ENCODE measurements around the gene BTG4. TPM values are rescaled to one million over a fixed set of nuclear protein-coding genes. Genes with fewer than 3 reads are reported as not detected.

The BTG4 gene
- total RNA-seq, 1 experiment from 2014 or later = not detected

DNA sequence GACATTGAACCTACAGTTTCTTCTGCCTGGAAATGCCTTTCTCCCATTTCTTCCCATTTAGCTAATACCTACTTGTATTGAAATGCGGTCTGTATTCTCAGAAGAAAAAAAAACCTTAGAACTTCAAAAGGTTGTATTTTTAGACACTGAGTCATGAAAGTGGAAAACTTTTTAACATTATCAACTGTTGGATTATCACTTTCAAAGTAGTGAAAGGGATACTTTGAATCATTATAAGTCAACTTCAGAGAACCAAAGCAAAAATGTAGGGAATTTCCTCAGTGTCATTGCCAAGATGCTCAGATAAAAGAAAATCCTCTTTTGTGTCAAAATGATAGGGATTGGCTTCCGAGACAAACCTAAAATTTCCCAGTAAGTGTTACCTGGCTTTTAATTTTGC, 8.9 kb upstream of the BTG4 start:
- DNase-seq = no peak
- H3K36me3 ChIP-seq = no peaks in the 10 kb centered on the region
- no peaks in the 10 kb centered on the region for H3K27me3 ChIP-seq
- no peaks in the 10 kb centered on the region for H3K9me3 ChIP-seq
- no peak overlapping the region for H3K4me3 ChIP-seq

DNA sequence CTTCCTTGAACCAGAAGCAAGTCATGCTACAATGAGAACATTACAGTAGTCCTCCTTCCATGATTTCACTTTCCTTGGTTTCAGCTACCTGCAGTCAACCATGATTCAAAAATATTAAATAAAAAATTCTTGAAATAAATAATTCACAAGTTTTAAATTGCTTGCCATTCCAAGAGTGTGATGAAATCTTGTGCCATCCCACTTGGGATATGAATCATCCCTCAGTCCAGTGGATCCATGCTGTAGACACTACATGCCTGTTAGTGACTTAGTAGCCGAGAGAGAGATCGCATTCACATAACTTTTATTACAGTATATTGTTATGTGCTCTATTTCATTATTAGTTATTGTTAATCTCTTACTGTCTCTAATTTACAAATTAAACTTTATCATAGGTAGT, 8.4 kb upstream of the BTG4 start:
- Histone ChIP-seq H3K9me3 (no peaks in the 10 kb centered on the region), H3K36me3 (no peaks in the 10 kb centered on the region), H3K4me3 (no peak overlapping the region), H3K27me3 (no peaks in the 10 kb centered on the region)
- DNase-seq = no peak

DNA sequence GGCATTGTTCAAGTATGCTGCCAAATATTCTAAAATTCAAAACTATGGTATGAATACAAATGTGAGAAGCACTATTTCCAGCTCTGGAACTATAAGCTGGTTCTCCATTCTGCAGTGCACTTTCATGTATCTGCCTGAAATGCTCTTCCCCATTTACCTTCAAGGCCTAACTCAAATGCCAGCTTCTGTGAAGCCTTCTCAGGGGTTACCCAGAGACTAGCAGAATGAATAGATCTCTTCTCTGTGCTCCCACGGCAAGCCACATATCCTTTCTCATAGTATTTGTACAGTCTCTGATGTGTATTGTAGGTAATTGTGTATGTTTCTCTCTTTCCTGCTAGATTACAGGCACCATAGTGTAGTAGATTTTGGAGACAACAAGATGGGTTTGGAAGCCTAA, 6.5 kb upstream of the BTG4 start:
- H3K36me3 ChIP-seq = no peaks in the 10 kb centered on the region
- no peaks in the 10 kb centered on the region for H3K9me3 ChIP-seq
- H3K4me3 ChIP-seq = no peak overlapping the region
- DNase-seq = no peak
- no peaks in the 10 kb centered on the region for H3K27me3 ChIP-seq

DNA sequence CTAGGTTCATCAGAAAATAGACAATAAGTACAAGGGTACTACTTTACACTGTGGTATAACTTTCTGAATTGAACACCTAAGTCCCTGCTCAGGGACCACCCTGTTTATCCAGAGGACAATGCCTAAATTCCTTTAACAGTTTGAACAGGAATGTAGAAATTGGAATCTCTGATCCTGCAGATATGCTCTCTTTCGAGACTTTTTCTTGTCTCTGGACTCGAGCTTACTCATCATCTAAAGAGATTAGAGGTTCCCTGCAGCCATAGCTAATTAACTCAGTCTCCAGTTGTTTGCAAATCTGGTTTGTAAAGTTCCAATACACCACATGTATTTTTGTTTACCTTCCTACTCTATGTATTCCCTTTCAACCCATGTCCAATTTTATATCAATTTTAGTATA, 3.4 kb upstream of the BTG4 start:
- H3K36me3 ChIP-seq = no peaks in the 10 kb centered on the region
- H3K9me3 ChIP-seq = no peaks in the 10 kb centered on the region
- no peak for DNase-seq
- no peak overlapping the region for H3K4me3 ChIP-seq
- H3K27me3 ChIP-seq = no peaks in the 10 kb centered on the region

DNA sequence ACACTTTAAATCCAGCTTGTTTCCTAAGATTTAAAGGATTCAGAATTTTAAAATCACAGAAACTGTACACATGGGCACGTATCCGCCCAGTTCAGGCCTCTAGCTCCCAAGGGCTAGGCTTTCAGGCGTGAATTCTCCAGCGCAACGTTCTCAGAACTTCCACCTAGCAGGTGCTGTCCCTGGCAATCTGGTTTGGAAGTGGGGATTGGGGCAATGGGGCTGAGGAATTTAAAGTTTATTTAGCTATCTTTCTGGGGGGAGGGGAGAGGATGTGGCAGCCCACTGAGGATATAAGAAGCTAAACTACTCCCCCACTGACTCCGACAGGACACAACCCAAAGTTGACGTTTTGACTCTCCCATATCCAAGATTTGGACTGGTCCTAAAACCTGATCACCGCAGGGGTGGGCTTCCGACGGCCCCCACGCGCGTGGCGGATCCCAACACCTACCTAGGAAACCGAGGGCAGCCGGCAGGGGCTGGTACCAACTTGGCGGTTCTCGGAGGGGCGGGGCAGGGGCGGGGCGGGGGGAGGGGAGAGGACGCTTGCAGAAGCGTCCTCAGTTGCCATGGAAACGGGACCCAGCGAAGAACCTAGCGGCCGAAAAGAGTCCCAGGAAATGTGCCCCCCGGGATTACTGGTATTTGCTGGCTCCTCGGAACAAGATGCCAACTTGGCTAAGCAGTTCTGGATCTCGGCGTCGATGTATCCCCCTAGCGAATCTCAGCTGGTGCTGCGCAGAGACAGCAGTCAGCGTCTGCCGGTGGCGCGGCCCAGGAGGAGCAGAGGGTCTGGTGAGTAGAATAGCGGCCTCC, 2.2 kb upstream of the BTG4 start, which contains the start of gene HOATZ:
TSS of gene HOATZ (plus strand) at position 563 of the 816 bp plus-strand sequence. CDS start at position 570, 7 bp downstream.
- no peak for DNase-seq
- no peak within 1 kb of the TSS for H3K4me3 ChIP-seq

DNA sequence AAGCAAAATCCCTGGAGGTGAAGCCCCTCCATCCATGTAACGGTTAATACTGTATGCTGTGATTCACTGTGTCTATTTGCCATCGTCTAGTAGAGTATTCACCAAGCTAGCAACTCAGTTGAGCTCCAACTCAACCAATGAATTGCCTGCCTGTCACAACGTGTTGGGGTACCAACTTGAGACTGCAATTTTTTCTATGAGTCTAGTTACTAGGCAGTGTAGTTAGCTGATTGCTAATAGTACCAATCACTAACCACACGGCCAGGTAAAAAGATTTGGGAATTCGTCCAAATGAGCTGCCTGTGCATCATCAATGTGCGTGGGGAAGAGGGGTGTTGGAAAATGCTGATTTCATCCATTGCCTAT, 1.0 kb upstream of the BTG4 start:
- no peaks in the 10 kb centered on the region for H3K36me3 ChIP-seq
- H3K9me3 ChIP-seq = no peaks in the 10 kb centered on the region
- DNase-seq = no peak
- no peaks in the 10 kb centered on the region for H3K27me3 ChIP-seq
- no peak overlapping the region for H3K4me3 ChIP-seq

More for the DNA sequence above, 2.2 kb upstream of the BTG4 start, which contains the start of gene HOATZ:
- Histone ChIP-seq H3K36me3 (no peaks in the 10 kb centered on the region), H3K9me3 (no peaks in the 10 kb centered on the region), H3K27me3 (no peaks in the 10 kb centered on the region)

DNA sequence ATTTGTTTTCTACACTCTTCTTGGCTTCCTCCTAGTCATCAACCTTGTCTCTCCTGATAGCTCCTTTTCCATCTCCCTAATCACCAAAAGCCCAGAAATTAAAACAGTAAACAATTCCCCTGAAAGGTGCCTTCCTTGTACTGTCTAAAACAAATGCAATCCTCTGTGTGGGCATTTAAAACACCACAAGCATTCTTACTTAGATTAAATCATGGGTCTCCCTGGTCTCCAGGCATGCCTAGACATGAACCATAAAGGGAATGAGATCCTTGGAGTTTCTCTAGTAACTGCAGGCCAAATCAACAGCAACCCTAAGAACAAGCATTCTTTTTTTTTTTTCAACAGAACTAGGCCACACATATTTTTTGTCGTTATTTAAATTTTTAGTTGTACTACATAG, 1.9 kb downstream of the BTG4 start:
- H3K4me3 ChIP-seq = no peak overlapping the region
- no peak for DNase-seq

DNA sequence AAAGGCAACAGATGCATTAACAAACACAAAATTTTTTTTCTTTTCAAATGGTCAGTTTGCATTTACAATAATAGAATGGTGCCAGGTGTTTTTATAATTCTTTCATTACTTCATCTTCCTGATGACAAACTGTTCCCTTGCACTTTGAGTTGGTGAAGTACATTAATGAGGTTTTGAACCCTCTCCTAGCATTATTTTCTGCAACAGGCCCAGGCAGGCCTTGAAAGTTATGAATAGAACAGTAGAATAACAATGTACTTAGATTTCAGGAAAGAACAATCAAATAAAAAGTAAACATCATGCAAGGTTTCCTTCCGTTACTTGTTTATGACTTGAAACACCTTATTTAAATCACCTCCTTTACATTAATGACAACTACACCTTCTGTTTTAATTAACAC, 9.6 kb downstream of the BTG4 start:
- Histone ChIP-seq H3K36me3 (no peaks in the 10 kb centered on the region), H3K27me3 (no peaks in the 10 kb centered on the region), H3K9me3 (no peaks in the 10 kb centered on the region; the same call in 1 of the 2 replicates), H3K4me3 (no peak overlapping the region)
- DNase-seq = no peak

More for the DNA sequence above, 1.9 kb downstream of the BTG4 start:
- H3K9me3 ChIP-seq = no peaks in the 10 kb centered on the region
- no peaks in the 10 kb centered on the region for H3K27me3 ChIP-seq
- no peaks in the 10 kb centered on the region for H3K36me3 ChIP-seq

DNA sequence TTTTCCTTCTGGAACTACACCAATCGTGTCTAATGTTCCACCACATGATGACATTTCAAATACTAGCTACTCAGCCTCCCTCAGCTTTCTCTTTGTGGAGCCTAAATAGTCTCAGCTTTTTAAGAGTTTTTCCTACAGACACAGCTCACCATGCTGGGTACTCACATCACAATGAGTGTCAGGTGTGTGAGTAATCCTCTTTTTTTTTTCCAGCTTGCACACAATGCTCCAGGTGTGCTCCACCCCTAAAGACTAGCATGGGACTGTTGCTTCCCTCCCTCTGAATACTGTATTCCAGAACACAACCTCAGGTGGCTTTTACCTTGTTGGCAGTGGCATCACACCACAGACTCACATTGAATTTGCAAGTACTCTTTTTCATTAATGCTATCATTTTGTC, 11.7 kb downstream of the BTG4 start:
- DNase-seq = no peak
- H3K9me3 ChIP-seq = no peaks in the 10 kb centered on the region; the same call in 1 of the 2 replicates
- H3K4me3 ChIP-seq = no peak overlapping the region
- H3K36me3 ChIP-seq = no peaks in the 10 kb centered on the region
- H3K27me3 ChIP-seq = no peaks in the 10 kb centered on the region

DNA sequence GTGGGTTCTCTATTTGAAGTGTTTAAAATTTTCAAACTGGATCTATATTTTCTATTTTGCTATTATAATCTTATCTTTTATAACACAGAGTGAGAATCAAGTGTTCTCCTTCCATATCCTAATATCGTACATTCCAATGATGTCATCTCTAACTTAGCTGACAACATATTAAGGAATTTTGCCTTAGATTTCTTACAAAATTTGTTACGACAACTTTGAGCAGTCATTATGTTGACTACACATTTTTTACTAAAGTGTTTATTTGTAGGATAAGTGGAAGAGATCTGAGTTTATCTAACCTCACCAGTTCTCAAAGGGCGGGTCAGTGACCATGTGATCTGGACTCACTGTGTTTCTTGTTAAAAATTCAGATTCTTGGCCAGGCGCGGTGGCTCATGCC, 12.7 kb downstream of the BTG4 start:
- H3K4me3 ChIP-seq = no peak overlapping the region
- no peak for DNase-seq

DNA sequence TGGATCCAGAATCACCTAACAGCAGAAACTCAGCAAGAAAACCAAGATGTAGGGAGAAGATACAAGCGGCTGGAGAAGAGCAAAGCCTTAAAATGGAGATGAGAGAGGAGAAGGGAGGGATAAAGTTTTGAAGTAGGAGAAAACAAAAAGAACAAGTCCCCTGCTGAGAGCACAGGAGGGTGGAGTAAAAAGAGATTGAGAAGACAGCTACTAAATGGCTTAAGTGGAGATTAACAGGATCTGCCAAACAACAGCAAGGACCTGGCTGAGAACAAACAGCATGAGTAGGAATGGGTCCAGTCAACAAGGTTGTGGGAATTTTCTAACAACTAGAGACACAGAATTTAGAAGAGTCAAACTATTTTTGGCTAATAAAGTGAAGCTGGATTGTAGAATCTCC, 18.1 kb downstream of the BTG4 start:
- H3K9me3 ChIP-seq = no peaks in the 10 kb centered on the region
- no peak overlapping the region for H3K4me3 ChIP-seq
- H3K36me3 ChIP-seq = no peaks in the 10 kb centered on the region
- H3K27me3 ChIP-seq = no peaks in the 10 kb centered on the region
- no peak for DNase-seq

More for the DNA sequence above, 12.7 kb downstream of the BTG4 start:
- no peaks in the 10 kb centered on the region for H3K27me3 ChIP-seq
- no peaks in the 10 kb centered on the region for H3K36me3 ChIP-seq
- no peaks in the 10 kb centered on the region; the same call in 1 of the 2 replicates for H3K9me3 ChIP-seq

DNA sequence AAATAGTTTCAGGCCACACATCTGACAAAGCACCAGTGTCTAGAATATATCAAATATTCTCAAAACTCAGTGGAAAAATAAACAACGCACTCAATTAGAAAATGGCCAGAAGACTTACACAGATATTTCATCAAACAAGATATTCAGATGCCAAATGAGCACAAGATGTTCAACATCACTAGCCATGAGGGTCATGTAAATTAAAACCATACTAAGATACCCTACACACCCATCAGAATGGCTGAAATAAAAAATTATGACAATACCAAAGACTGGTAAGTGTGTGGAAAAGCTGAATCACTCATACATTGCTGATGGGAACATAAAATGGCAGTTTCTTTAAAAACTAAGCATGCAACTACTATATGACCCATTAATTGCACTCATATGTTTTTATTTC, 21.7 kb downstream of the BTG4 start:
- DNase-seq = no peak
- no peak overlapping the region for H3K4me3 ChIP-seq
- no peaks in the 10 kb centered on the region for H3K36me3 ChIP-seq
- peaks cover 6% of the 10 kb centered on the region for H3K9me3 ChIP-seq
- no peaks in the 10 kb centered on the region for H3K27me3 ChIP-seq

DNA sequence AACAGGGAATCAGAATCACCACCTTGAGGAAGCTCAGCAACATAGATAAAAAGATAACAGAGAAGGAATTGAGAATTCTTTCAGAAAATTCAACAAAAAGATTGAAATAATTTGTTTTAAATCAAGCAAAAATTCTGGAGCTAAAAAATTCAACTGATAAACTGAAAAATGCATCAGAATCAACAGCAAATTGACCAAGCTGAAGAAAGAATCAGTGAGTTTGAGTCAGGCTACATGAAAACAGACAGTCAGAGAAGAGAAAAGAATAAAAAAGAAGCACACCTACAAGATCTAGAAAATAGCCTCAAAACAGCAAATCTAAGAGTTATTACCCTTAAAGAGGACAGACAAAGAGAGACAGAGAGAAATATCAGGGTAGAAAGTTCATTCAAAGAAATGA, 28.8 kb downstream of the BTG4 start:
- no peaks in the 10 kb centered on the region for H3K36me3 ChIP-seq
- no peak for DNase-seq
- no peak overlapping the region for H3K4me3 ChIP-seq
- no peaks in the 10 kb centered on the region; the same call in 1 of the 2 replicates for H3K27me3 ChIP-seq
- H3K9me3 ChIP-seq = peaks cover 11% of the 10 kb centered on the region

DNA sequence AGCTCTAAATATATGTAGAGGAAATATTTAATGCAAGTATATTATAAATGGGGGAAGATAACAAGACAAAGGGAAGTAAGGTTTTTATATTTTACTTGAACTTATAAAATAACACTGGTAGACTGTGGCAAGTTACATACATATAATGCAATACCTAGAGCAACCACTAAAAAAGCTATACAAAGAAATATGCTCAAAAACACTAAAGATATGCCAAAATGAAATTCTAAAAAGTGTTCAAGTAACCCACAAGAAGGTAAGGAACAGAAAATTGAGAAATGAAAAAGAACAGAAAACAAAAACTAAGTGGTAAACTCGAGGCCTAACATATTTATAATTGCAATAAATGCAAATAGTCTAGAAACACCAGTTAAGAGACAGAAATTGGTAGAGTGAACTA, 32.5 kb downstream of the BTG4 start:
- Histone ChIP-seq H3K27me3 (no peaks in the 10 kb centered on the region; the same call in none of the 2 replicates), H3K4me3 (no peak overlapping the region), H3K36me3 (no peaks in the 10 kb centered on the region), H3K9me3 (peaks cover 8% of the 10 kb centered on the region)
- DNase-seq = no peak

DNA sequence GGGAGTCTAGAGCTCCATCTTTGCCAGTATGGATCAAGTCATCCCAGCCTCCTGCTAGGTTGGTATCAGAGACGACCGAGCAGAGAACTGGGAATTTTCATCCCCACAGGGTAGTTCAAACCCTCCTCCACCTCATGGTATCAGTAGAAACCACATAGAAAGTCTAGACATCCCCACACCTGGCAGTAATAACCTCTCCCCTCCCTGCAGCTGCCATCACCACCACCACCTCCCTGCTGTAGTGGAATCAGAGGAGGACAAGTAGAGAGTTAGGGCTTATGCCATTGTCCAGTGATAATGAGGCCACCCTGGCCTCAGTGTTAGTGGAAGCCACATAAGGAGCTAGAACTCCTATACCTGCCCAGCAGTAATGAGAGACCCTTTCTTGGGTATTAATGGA, 34.3 kb downstream of the BTG4 start:
- Histone ChIP-seq H3K36me3 (no peaks in the 10 kb centered on the region), H3K4me3 (no peak overlapping the region), H3K27me3 (no peaks in the 10 kb centered on the region; the same call in none of the 2 replicates), H3K9me3 (peaks cover 6% of the 10 kb centered on the region)
- DNase-seq = no peak

DNA sequence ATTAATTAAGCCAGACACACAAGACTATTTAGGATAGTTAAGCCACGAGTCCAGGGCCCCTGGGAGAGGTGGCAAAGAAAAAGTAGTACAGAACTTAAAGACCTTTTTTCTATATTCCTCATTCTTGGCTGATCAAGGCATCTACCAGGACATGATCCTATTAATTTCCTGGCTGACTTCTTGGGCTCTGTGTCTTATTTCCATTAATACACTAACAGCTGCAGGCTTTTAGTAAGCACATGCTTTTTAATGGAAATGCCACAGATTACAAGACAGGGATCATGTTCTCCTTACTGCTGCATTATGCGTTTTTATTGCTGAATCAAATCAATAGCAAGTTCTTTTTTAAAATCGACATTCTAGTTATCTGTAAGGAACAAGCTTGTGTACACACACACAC, 35.2 kb downstream of the BTG4 start:
- no peaks in the 10 kb centered on the region for H3K36me3 ChIP-seq
- no peaks in the 10 kb centered on the region; the same call in none of the 2 replicates for H3K27me3 ChIP-seq
- no peak for DNase-seq
- H3K9me3 ChIP-seq = peaks cover 6% of the 10 kb centered on the region
- H3K4me3 ChIP-seq = no peak overlapping the region

DNA sequence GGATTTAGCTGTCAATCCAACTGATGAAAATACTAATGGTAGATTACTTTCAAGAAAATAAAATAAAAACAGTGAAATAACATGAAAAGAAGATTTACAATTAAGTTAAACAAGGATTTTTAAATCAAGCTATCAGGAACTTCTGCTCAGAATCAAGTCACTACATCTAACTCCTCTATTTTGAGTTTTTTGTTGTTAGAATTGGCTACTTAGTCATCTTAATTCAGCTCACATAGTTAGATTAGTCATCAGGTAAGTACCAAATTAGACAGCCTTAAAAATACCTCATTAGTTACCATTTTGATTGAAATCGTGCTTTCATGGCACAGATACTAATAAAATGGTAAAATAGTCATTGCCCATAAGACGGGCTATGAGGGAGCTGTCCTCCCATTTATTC, 35.8 kb downstream of the BTG4 start:
- no peaks in the 10 kb centered on the region; the same call in none of the 2 replicates for H3K27me3 ChIP-seq
- DNase-seq = no peak
- H3K9me3 ChIP-seq = peaks cover 6% of the 10 kb centered on the region

DNA sequence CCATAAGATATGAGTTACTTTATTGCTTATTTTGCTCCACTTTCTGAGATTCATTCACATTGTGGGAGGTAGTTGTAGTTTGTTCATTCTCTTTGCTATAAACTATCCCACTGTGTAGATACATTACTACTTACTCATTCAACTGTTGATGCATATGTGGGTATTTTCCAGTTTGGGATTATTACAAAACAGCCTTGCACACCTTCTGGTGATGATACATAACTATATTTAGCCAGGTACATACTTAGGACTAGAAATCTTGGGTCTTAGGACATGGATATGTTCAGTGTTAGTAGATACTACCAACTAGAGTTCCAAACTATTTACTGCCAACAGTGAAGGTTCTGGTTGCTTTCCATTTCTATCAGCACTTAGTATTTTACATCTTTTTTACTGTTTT, 37.8 kb downstream of the BTG4 start:
- DNase-seq = no peak
- Histone ChIP-seq H3K27me3 (no peaks in the 10 kb centered on the region; the same call in none of the 2 replicates), H3K9me3 (peaks cover 6% of the 10 kb centered on the region; the same call in 1 of the 2 replicates), H3K4me3 (no peak overlapping the region), H3K36me3 (no peaks in the 10 kb centered on the region)

More for the DNA sequence above, 35.8 kb downstream of the BTG4 start:
- no peak overlapping the region for H3K4me3 ChIP-seq
- H3K36me3 ChIP-seq = no peaks in the 10 kb centered on the region
